GM12878 (cell line): Measurements from ENCODE around the gene OVCA2. TPM values are rescaled to one million over a fixed set of nuclear protein-coding genes. Genes with fewer than 3 reads are reported as not detected.

Experiments used
- BACH1 ChIP-seq: fragments of 450-650 bp; IDR thresholded peaks from 2 replicates; pipeline ENCODE4 v1.6.1; 2017; ENCODE audit warnings: mild to moderate bottlenecking, borderline replicate concordance
- BCL11A ChIP-seq: IDR thresholded peaks from 2 replicates; pipeline ENCODE4 v1.6.1; 2011; ENCODE audit warnings: low read depth, low read length
- CBX3 ChIP-seq: fragments of 200-600 bp; sonication (generic); IDR thresholded peaks from 2 replicates; pipeline ENCODE4 v1.6.1; 2016; ENCODE audit warnings: low read depth, borderline replicate concordance
- CEBPB ChIP-seq, 2 experiments: fragments of 150-350 bp in 1 of 2; IDR thresholded peaks; 2 replicates each; pipeline ENCODE4 v1.6.1; 2012 to 2014; ENCODE audit warnings: low read depth in 2 of 2, low read length in 2 of 2, borderline replicate concordance in 1 of 2, inconsistent platforms in 1 of 2
- CHD1 ChIP-seq: IDR thresholded peaks from 2 replicates; pipeline ENCODE4 v1.6.1; 2012; ENCODE audit warnings: low read depth, low read length, improper control_type of control experiment
- CHD4 ChIP-seq: fragments of 200-600 bp; sonication (generic); IDR thresholded peaks from 2 replicates; pipeline ENCODE4 v1.6.1; 2016; ENCODE audit warnings: mild to moderate bottlenecking
- ETV6 ChIP-seq, 2 experiments: fragments of 450-650 bp in 1 of 2; IDR thresholded peaks in 1 of 2; conservative IDR thresholded peaks in 1 of 2; 2 replicates each; pipeline ENCODE4 v1.6.1; 2014; ENCODE audit warnings: antibody characterized with exemption in 1 of 2, borderline replicate concordance in 1 of 2, low read depth in 1 of 2, mild to moderate bottlenecking in 1 of 2, moderate library complexity in 1 of 2
- GATAD2B ChIP-seq: fragments of 450-650 bp; conservative IDR thresholded peaks from 2 replicates; pipeline ENCODE4 v1.6.1; 2017; ENCODE audit warnings: low read depth, mild to moderate bottlenecking, moderate library complexity
- HDAC6 ChIP-seq: fragments of 200-600 bp; sonication (generic); IDR thresholded peaks from one replicate; pipeline ENCODE4 v1.8.0; 2017; ENCODE audit warnings: antibody characterized with exemption; ENCODE audit not compliant: unreplicated experiment
- JUNB ChIP-seq: IDR thresholded peaks from 2 replicates; pipeline ENCODE4 v1.6.1; 2016; ENCODE audit warnings: antibody characterized with exemption, mild to moderate bottlenecking
- MTA2 ChIP-seq: fragments of 450-650 bp; IDR thresholded peaks from 2 replicates; pipeline ENCODE4 v1.6.1; 2016; ENCODE audit warnings: low read depth, mild to moderate bottlenecking, moderate library complexity
- MYB ChIP-seq: fragments of 150-350 bp; IDR thresholded peaks from 2 replicates; pipeline ENCODE4 v1.6.1; 2014; ENCODE audit warnings: mild to moderate bottlenecking, low read depth, low read length, borderline replicate concordance
- NFXL1 ChIP-seq: fragments of 450-650 bp; IDR thresholded peaks from 2 replicates; pipeline ENCODE4 v1.6.1; 2017; ENCODE audit warnings: antibody characterized with exemption, mild to moderate bottlenecking, borderline replicate concordance
- PAX5 ChIP-seq: IDR thresholded peaks from 2 replicates; pipeline ENCODE4 v1.6.1; 2011; ENCODE audit warnings: low read depth, low read length, borderline replicate concordance
- PML ChIP-seq: IDR thresholded peaks from 2 replicates; pipeline ENCODE4 v1.6.1; 2012; ENCODE audit warnings: low read length, inconsistent platforms
- POLR2AphosphoS2 ChIP-seq: IDR thresholded peaks from 2 replicates; pipeline ENCODE4 v1.6.1; 2011; ENCODE audit warnings: low read depth, mild to moderate bottlenecking, low read length, improper control_type of control experiment, moderate library complexity
- RB1 ChIP-seq: fragments of 450-650 bp; formaldehyde crosslinking; IDR thresholded peaks from 2 replicates; pipeline ENCODE4 v1.6.1; 2017; ENCODE audit warnings: mild to moderate bottlenecking, borderline replicate concordance
- SREBF1 ChIP-seq: IDR thresholded peaks from 2 replicates; pipeline ENCODE4 v1.6.1; 2012; ENCODE audit warnings: mild to moderate bottlenecking, low read length
- SUZ12 ChIP-seq: fragments of 200-600 bp; sonication (generic); IDR thresholded peaks from one replicate; pipeline ENCODE4 v1.6.1; 2018; ENCODE audit warnings: antibody characterized with exemption, mild to moderate bottlenecking; ENCODE audit not compliant: unreplicated experiment
- TARDBP ChIP-seq: IDR thresholded peaks from 2 replicates; pipeline ENCODE4 v1.6.1; 2016; ENCODE audit warnings: borderline replicate concordance
- TBL1XR1 ChIP-seq: IDR thresholded peaks from 2 replicates; pipeline ENCODE4 v1.6.1; 2012; ENCODE audit warnings: low read depth, low read length, improper control_type of control experiment
- TCF12 ChIP-seq: IDR thresholded peaks from 2 replicates; pipeline ENCODE4 v1.6.1; 2011; ENCODE audit warnings: low read depth, mild to moderate bottlenecking, low read length
- TCF7 ChIP-seq: IDR thresholded peaks from 2 replicates; pipeline ENCODE4 v1.6.1; 2014; ENCODE audit warnings: antibody characterized with exemption, borderline replicate concordance
- YY1 ChIP-seq: IDR thresholded peaks from 2 replicates; pipeline ENCODE4 v1.6.1; 2011; ENCODE audit warnings: low read depth, mild to moderate bottlenecking, low read length
- ZBED1 ChIP-seq: IDR thresholded peaks from 2 replicates; pipeline ENCODE4 v1.6.1; 2016; ENCODE audit warnings: borderline replicate concordance
- ZSCAN29 ChIP-seq: fragments of 450-650 bp; IDR thresholded peaks from 2 replicates; pipeline ENCODE4 v1.6.1; 2017; ENCODE audit warnings: mild to moderate bottlenecking, moderate library complexity
- polyA plus RNA-seq, 11 experiments: library from polyadenylated mRNA; depleted of rRNA in 4 of 11; unstranded in 6 of 11; stranded (reverse) in 5 of 11; fragments of >200 nt; fragmentation: Nextera tagmentation in 4 of 11; fragmentation: Illumina TruSeq in 1 of 11; extraction: Ambion mirVana in 4 of 11; extraction: Trizol in 1 of 11; gene quantifications; 1 replicate in 1 of 11; 2 replicates in 10 of 11; pipeline versions ENCODE4 v1.2.1 to v1.2.3, GENCODE V29; 2011 to 2016; ENCODE audit warnings: inconsistent platforms in 2 of 11, missing spikeins in 2 of 11, low read depth in 1 of 11
- total RNA-seq, 4 experiments: library from RNA; depleted of rRNA in 3 of 4; stranded (reverse); fragments of >200 nt in 3 of 4; fragmentation: Illumina TruSeq in 1 of 4; extraction: Trizol in 1 of 4; gene quantifications; 2 replicates each; pipeline versions ENCODE4 v1.2.1 to v1.2.3, GENCODE V29; 2013 to 2021
- TF ChIP-seq, protein P1 (sequence below): IDR thresholded peaks from 2 replicates; pipeline ENCODE4 v1.6.1; 2012; ENCODE audit warnings: low read length, inconsistent platforms
- TF ChIP-seq, protein P2 (sequence below): fragments of 450-650 bp; IDR thresholded peaks from 2 replicates; pipeline ENCODE4 v1.6.1; 2017; ENCODE audit warnings: mild to moderate bottlenecking, low read depth, inconsistent platforms; ENCODE audit not compliant: poor library complexity, severe bottlenecking
- TF ChIP-seq, protein P3 (sequence below): IDR thresholded peaks from 2 replicates; pipeline ENCODE4 v1.6.1; 2012; ENCODE audit warnings: low read depth, low read length, improper control_type of control experiment

Gene OVCA2
- total and polyA plus RNA-seq, 10 of the 15 experiments (the other 5 are each of a cell fraction or from before 2014, with no cell fraction given), result 6.1 to 75.3 (median 40.7) TPM

DNA sequence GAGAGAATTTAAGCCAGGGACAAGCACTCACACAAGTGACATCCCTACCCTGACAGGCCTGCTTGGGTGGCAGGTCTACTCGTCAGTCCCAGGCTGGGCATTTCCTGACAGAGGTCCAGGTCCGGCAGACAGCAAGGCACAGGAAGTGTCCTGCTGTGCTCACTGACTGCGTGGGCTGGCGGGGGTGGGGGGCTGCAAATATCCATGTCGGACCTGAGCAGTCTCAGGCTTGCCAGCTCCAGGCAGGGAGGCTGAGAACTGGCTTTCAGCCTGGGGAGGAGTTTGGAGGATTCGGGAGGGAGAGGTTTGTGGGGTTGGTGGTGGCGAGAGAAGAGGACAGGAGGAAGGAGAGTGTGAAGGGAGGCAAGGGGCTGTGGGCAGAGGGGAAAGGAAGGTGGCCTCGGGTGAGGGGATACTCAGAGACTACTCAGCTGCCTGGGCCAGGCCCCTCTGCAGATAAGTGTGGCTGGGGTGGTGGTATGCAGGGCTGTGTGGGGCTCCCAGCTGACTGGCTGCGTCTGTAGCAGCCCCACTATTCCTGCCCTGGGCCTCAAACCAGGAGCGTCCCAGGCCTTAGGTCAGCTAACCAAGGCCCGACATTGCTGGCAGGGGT, 20.9 kb downstream of the OVCA2 start (continued):
- peak; percentile 66; the same call in 1 of the 2 replicates for TF ChIP-seq ZBED1
- TF ChIP-seq NFXL1, result no peak
- no peak for TF ChIP-seq CHD4
- TF ChIP-seq SUZ12, result no peak
- 0 out of 2 replicates have a peak, but pooled peaks have one; percentile 7 for TF ChIP-seq POLR2AphosphoS2
- TF ChIP-seq BCL11A, result 0 out of 2 replicates have a peak, but pooled peaks have one; percentile 2
- TF ChIP-seq RB1, result no peak
- no peak for TF ChIP-seq ETV6 (conservative IDR thresholded peaks at IDR 0.05 in 1 of 2, IDR thresholded peaks at IDR 0.05 in 1 of 2; ENCODE audit: borderline replicate concordance in 1 of 2, low read depth in 1 of 2)
- no peak for TF ChIP-seq MTA2
- TF ChIP-seq MYB, result no peak
- TF ChIP-seq TBL1XR1, result no peak
- TF ChIP-seq CBX3, result no peak
- TF ChIP-seq CEBPB (IDR thresholded peaks at IDR 0.05; ENCODE audit: borderline replicate concordance in 1 of 2, low read depth in 2 of 2, low read length in 2 of 2), result no peak
- no peak for TF ChIP-seq PAX5
- TF ChIP-seq SREBF1, result no peak
- TF ChIP-seq, protein P1, sequence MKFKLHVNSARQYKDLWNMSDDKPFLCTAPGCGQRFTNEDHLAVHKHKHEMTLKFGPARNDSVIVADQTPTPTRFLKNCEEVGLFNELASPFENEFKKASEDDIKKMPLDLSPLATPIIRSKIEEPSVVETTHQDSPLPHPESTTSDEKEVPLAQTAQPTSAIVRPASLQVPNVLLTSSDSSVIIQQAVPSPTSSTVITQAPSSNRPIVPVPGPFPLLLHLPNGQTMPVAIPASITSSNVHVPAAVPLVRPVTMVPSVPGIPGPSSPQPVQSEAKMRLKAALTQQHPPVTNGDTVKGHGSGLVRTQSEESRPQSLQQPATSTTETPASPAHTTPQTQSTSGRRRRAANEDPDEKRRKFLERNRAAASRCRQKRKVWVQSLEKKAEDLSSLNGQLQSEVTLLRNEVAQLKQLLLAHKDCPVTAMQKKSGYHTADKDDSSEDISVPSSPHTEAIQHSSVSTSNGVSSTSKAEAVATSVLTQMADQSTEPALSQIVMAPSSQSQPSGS, result no peak
- no peak for TF ChIP-seq TCF7
- TF ChIP-seq JUNB, result no peak
- TF ChIP-seq GATAD2B, result no peak
- TF ChIP-seq, protein P2, sequence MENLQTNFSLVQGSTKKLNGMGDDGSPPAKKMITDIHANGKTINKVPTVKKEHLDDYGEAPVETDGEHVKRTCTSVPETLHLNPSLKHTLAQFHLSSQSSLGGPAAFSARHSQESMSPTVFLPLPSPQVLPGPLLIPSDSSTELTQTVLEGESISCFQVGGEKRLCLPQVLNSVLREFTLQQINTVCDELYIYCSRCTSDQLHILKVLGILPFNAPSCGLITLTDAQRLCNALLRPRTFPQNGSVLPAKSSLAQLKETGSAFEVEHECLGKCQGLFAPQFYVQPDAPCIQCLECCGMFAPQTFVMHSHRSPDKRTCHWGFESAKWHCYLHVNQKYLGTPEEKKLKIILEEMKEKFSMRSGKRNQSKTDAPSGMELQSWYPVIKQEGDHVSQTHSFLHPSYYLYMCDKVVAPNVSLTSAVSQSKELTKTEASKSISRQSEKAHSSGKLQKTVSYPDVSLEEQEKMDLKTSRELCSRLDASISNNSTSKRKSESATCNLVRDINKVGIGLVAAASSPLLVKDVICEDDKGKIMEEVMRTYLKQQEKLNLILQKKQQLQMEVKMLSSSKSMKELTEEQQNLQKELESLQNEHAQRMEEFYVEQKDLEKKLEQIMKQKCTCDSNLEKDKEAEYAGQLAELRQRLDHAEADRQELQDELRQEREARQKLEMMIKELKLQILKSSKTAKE, result no peak
- TF ChIP-seq TARDBP, result no peak
- TF ChIP-seq HDAC6, result no peak
- no peak for TF ChIP-seq PML
- TF ChIP-seq CHD1, result no peak
- TF ChIP-seq YY1, result no peak
- TF ChIP-seq ZSCAN29, result no peak
- TF ChIP-seq, protein P3, sequence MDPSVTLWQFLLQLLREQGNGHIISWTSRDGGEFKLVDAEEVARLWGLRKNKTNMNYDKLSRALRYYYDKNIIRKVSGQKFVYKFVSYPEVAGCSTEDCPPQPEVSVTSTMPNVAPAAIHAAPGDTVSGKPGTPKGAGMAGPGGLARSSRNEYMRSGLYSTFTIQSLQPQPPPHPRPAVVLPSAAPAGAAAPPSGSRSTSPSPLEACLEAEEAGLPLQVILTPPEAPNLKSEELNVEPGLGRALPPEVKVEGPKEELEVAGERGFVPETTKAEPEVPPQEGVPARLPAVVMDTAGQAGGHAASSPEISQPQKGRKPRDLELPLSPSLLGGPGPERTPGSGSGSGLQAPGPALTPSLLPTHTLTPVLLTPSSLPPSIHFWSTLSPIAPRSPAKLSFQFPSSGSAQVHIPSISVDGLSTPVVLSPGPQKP, result no peak
- TF ChIP-seq BACH1, result no peak
- no peak for TF ChIP-seq TCF12
